WTC11 (cell line): ENCODE data around the gene CDCA4. TPM values are rescaled to one million over a fixed set of nuclear protein-coding genes. Genes with fewer than 3 reads are reported as not detected.

Source experiments
- ATAC-seq: fragments of 200-7000 bp; cut with Tn5 transposase; 2 replicates; pipeline ENCODE4 v1.10.0; 2021; ENCODE audit warnings: mild to moderate bottlenecking, moderate library complexity
- CTCF ChIA-PET: fragments of 300-600 bp; sonication (Branson Sonifier 250); formaldehyde crosslinking; loops from one replicate; lab custom pipeline; 2021; ENCODE audit warnings: antibody characterized with exemption; lab: Charles Lee
- POLR2A ChIA-PET: fragments of 350-600 bp; sonication (Branson Sonifier 250); formaldehyde crosslinking; loops from one replicate; lab custom pipeline; 2021; ENCODE audit warnings: antibody characterized with exemption; lab: Charles Lee
- DNase-seq: peaks from one replicate; pipeline ENCODE4 v3.0.0; 2021; ENCODE audit warnings: low spot score
- H3K27ac Mint-ChIP-seq: 2 replicates; pipeline ENCODE4 v1.8.0; 2021; ENCODE audit warnings: mixed read lengths
- H3K27me3 Mint-ChIP-seq: 2 replicates; pipeline ENCODE4 v1.8.0; 2021; ENCODE audit warnings: low read depth, mild to moderate bottlenecking, moderate library complexity, mixed read lengths
- H3K36me3 Mint-ChIP-seq: 2 replicates; pipeline ENCODE4 v1.8.0; 2021; ENCODE audit warnings: mixed read lengths
- H3K4me1 Mint-ChIP-seq: 2 replicates; pipeline ENCODE4 v1.8.0; 2022; ENCODE audit warnings: mixed read lengths
- H3K4me3 Mint-ChIP-seq: 2 replicates; pipeline ENCODE4 v1.8.0; 2021; ENCODE audit warnings: mild to moderate bottlenecking, moderate library complexity, mixed read lengths
- H3K9me3 Mint-ChIP-seq: 2 replicates; pipeline ENCODE4 v1.8.0; 2021; ENCODE audit warnings: mixed read lengths
- CREB1 ChIP-seq: sonication (generic); formaldehyde crosslinking; IDR thresholded peaks from 2 replicates; pipeline ENCODE4 v1.8.0; 2023; ENCODE audit warnings: mild to moderate bottlenecking, missing genetic modification reagents
- ELF4 ChIP-seq: sonication (generic); formaldehyde crosslinking; IDR thresholded peaks from 2 replicates; pipeline ENCODE4 v1.8.1; 2022; ENCODE audit warnings: low read depth, mild to moderate bottlenecking, moderate library complexity, missing genetic modification reagents
- ETV6 ChIP-seq: sonication (generic); formaldehyde crosslinking; IDR thresholded peaks from 2 replicates; pipeline ENCODE4 v1.8.1; 2022; ENCODE audit warnings: mild to moderate bottlenecking, missing genetic modification reagents
- JUN ChIP-seq: sonication (generic); formaldehyde crosslinking; IDR thresholded peaks from 2 replicates; pipeline ENCODE4 v1.8.0; 2023; ENCODE audit warnings: mild to moderate bottlenecking, missing genetic modification reagents
- KAT7 ChIP-seq: sonication (generic); formaldehyde crosslinking; IDR thresholded peaks from 2 replicates; pipeline ENCODE4 v1.8.1; 2023; ENCODE audit warnings: missing genetic modification reagents, mild to moderate bottlenecking, borderline replicate concordance
- MYBL2 ChIP-seq: sonication (generic); formaldehyde crosslinking; IDR thresholded peaks from 2 replicates; pipeline ENCODE4 v1.8.1; 2023; ENCODE audit warnings: mild to moderate bottlenecking, moderate library complexity, missing genetic modification reagents
- NR2C2 ChIP-seq: sonication (generic); formaldehyde crosslinking; IDR thresholded peaks from 2 replicates; pipeline ENCODE4 v1.8.0; 2022; ENCODE audit warnings: mild to moderate bottlenecking, missing genetic modification reagents
- PRRX2 ChIP-seq: fragments of 250-450 bp; sonication (Bioruptor Pico); IDR thresholded peaks from 2 replicates; pipeline ENCODE4 v1.8.0; 2021; ENCODE audit warnings: mild to moderate bottlenecking
- RELA ChIP-seq: sonication (generic); formaldehyde crosslinking; IDR thresholded peaks from 2 replicates; pipeline ENCODE4 v1.8.1; 2022; ENCODE audit warnings: missing genetic modification reagents, mild to moderate bottlenecking, borderline replicate concordance
- TP53 ChIP-seq: sonication (generic); formaldehyde crosslinking; IDR thresholded peaks from 2 replicates; pipeline ENCODE4 v1.8.1; 2023; ENCODE audit warnings: mild to moderate bottlenecking, missing genetic modification reagents
- ZNF263 ChIP-seq: sonication (generic); formaldehyde crosslinking; IDR thresholded peaks from 2 replicates; pipeline ENCODE4 v1.8.1; 2022; ENCODE audit warnings: low read depth, mild to moderate bottlenecking, moderate library complexity, missing genetic modification reagents
- ZNF317 ChIP-seq: sonication (generic); formaldehyde crosslinking; IDR thresholded peaks from 2 replicates; pipeline ENCODE4 v1.8.1; 2023; ENCODE audit warnings: low read depth, mild to moderate bottlenecking, moderate library complexity, missing genetic modification reagents, borderline replicate concordance
- total RNA-seq: library from RNA; stranded (reverse); gene quantifications from 3 replicates; pipeline ENCODE4 v1.2.3, GENCODE V29; 2021
- TF ChIP-seq, protein P1 (sequence below): sonication (generic); formaldehyde crosslinking; IDR thresholded peaks from 2 replicates; pipeline ENCODE4 v1.8.1; 2023; ENCODE audit warnings: mild to moderate bottlenecking, missing genetic modification reagents
- TF ChIP-seq, protein P2 (sequence below): sonication (generic); formaldehyde crosslinking; IDR thresholded peaks from 2 replicates; pipeline ENCODE4 v1.8.0; 2023; ENCODE audit warnings: missing genetic modification reagents
- TF ChIP-seq, protein P3 (sequence below): sonication (generic); formaldehyde crosslinking; conservative IDR thresholded peaks from 2 replicates; pipeline ENCODE4 v1.8.1; 2023; ENCODE audit warnings: mild to moderate bottlenecking, low read depth, missing genetic modification reagents, moderate library complexity
- TF ChIP-seq, protein P4 (sequence below): sonication (generic); formaldehyde crosslinking; IDR thresholded peaks from 2 replicates; pipeline ENCODE4 v1.8.0; 2022; ENCODE audit warnings: mild to moderate bottlenecking, missing genetic modification reagents
- TF ChIP-seq, protein P5 (sequence below): sonication (generic); formaldehyde crosslinking; IDR thresholded peaks from 2 replicates; pipeline ENCODE4 v1.8.1; 2022; ENCODE audit warnings: missing genetic modification reagents, borderline replicate concordance
- TF ChIP-seq, protein P6 (sequence below): sonication (generic); formaldehyde crosslinking; IDR thresholded peaks from 2 replicates; pipeline ENCODE4 v1.8.0; 2022; ENCODE audit warnings: mild to moderate bottlenecking, missing genetic modification reagents

CDCA4 gene
- total RNA-seq, 1 experiment from 2014 or later: 63.3 TPM

DNA sequence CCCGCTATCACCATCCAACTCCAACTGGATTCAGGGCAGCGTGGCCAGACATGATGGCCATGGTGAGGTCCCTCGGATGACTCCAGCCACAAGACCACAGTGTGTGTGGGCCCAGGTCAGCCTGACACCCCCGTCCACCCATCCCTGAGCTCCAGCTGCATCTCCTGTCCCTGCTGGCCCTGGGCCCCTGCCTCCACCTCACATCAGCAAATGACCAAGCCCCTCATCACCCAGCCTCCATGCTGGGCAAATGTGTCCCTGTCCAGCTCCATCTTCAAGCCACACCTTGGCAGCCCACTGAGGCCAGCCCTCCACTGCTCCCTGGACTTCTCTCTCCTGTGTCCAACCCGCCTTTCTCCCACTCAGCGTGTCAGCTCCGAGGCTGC is 41.2 kb upstream of the CDCA4 start:
- H3K4me3 Mint-ChIP-seq: no peak overlapping the region
- 0 out of 2 replicates have a peak, but pooled peaks cover 4% of the 10 kb centered on the region for H3K4me1 Mint-ChIP-seq
- no peaks in the 10 kb centered on the region for H3K9me3 Mint-ChIP-seq
- CTCF ChIA-PET: interaction anchor here (0.7 to 2.1 kb wide), 3 partner anchors 16 to 139 kb away, joined by 3 to 5 read pairs (median 3); no protein-coding TSS in a partner anchor
- no peaks in the 10 kb centered on the region for H3K36me3 Mint-ChIP-seq
- ATAC-seq (no peak), DNase-seq (no peak)
- H3K27me3 Mint-ChIP-seq: peaks cover 3% of the 10 kb centered on the region
- no peak for TF ChIP-seq ZNF317
- TF ChIP-seq PRRX2 (CRISPR knock-in tag): no peak
- no peak for TF ChIP-seq ELF4 (CRISPR knock-in tag)
- TF ChIP-seq ZNF263: no peak
- TF ChIP-seq, protein P1, sequence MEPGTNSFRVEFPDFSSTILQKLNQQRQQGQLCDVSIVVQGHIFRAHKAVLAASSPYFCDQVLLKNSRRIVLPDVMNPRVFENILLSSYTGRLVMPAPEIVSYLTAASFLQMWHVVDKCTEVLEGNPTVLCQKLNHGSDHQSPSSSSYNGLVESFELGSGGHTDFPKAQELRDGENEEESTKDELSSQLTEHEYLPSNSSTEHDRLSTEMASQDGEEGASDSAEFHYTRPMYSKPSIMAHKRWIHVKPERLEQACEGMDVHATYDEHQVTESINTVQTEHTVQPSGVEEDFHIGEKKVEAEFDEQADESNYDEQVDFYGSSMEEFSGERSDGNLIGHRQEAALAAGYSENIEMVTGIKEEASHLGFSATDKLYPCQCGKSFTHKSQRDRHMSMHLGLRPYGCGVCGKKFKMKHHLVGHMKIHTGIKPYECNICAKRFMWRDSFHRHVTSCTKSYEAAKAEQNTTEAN (CRISPR knock-in tag): no peak
- no peak for TF ChIP-seq RELA (CRISPR knock-in tag)
- H3K27ac Mint-ChIP-seq: no peak overlapping the region
- POLR2A ChIA-PET: no interaction called here

DNA sequence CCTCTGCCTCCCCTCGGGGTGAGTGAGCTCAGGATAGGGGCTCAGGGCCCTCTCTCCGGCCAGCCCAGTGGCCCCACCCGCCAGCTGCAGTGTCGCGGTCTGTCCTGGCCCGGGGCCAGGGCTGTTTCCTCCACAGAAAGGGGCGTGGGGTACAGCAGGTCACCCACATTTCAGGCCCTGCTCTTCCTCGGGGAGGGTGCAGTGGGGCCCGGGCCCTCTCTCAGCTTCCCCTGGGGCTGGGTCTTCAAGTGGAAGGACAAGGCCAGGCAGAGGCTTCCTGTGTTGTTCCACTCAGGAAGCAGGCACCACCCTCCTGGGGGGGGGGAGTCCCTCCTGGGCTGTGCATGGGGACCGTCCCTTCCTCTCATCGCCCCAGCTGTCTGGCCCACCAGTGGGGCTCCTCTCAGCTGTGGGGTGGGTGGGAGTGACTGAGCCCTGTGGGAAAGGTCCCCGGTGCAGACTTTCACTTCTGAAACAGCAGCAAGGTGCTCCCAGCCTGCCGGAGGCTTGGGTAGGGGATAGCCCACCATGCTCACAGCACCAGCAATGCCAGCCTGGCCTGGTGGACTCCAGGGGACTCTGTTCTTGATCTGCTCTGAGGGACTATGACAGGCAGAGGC is 40.7 kb upstream of the CDCA4 start:
- Mint-ChIP-seq H3K4me3 (no peak overlapping the region), H3K9me3 (no peaks in the 10 kb centered on the region), H3K27ac (no peak overlapping the region), H3K36me3 (no peaks in the 10 kb centered on the region), H3K27me3 (peaks cover 8% of the 10 kb centered on the region), H3K4me1 (peaks cover 9% of the 10 kb centered on the region; the same call in 1 of the 2 replicates)
- TF ChIP-seq, protein P2, sequence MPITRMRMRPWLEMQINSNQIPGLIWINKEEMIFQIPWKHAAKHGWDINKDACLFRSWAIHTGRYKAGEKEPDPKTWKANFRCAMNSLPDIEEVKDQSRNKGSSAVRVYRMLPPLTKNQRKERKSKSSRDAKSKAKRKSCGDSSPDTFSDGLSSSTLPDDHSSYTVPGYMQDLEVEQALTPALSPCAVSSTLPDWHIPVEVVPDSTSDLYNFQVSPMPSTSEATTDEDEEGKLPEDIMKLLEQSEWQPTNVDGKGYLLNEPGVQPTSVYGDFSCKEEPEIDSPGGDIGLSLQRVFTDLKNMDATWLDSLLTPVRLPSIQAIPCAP (CRISPR knock-in tag): no peak
- TF ChIP-seq ELF4 (CRISPR knock-in tag) (no peak), CREB1 (CRISPR knock-in tag) (no peak)
- TF ChIP-seq, protein P3, sequence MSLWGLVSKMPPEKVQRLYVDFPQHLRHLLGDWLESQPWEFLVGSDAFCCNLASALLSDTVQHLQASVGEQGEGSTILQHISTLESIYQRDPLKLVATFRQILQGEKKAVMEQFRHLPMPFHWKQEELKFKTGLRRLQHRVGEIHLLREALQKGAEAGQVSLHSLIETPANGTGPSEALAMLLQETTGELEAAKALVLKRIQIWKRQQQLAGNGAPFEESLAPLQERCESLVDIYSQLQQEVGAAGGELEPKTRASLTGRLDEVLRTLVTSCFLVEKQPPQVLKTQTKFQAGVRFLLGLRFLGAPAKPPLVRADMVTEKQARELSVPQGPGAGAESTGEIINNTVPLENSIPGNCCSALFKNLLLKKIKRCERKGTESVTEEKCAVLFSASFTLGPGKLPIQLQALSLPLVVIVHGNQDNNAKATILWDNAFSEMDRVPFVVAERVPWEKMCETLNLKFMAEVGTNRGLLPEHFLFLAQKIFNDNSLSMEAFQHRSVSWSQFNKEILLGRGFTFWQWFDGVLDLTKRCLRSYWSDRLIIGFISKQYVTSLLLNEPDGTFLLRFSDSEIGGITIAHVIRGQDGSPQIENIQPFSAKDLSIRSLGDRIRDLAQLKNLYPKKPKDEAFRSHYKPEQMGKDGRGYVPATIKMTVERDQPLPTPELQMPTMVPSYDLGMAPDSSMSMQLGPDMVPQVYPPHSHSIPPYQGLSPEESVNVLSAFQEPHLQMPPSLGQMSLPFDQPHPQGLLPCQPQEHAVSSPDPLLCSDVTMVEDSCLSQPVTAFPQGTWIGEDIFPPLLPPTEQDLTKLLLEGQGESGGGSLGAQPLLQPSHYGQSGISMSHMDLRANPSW (CRISPR knock-in tag): no peak
- CTCF ChIA-PET: interaction anchor here (0.7 to 2.1 kb wide), 5 partner anchors 16 to 291 kb away, joined by 3 to 5 read pairs (median 3); no protein-coding TSS in a partner anchor
- DNase-seq: no peak
- POLR2A ChIA-PET: no interaction called here
- ATAC-seq: no peak

DNA sequence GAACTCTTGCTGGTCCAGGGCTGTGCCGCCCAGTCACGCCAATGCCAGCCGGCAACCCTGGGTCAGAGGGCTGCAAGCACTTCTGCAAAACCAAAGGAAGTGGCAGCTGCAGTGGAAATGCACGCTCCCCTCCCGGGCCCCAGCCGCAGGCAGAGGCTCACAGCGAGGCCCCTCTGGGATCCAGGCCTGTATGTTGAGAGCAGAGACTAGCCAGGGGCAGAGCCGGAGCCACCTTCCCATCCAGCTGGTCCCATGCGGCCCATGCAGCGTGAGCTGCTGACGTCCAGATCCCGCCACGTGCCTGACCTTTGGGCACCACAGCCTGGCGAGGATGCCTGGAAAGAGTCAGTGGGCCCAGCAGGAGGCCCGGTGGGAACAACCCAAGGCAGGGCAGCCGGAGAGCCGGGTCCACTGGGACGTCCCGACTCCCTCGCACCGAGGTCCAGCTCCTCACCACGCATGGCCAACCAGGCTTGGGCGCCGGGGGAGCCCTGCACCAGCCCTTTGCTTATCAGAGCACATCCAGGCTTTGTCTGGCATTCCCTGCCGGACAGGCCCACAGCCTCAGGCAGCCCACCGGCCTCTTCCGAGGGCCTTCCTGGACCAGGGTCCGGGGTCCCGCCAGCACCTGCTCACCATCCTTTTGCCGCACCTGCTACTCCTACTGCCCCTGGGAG is 40.0 kb upstream of the CDCA4 start:
- Mint-ChIP-seq H3K4me3 (no peak overlapping the region), H3K27ac (no peak overlapping the region), H3K9me3 (no peaks in the 10 kb centered on the region), H3K4me1 (peaks cover 13% of the 10 kb centered on the region; the same call in 1 of the 2 replicates), H3K36me3 (no peaks in the 10 kb centered on the region), H3K27me3 (peaks cover 15% of the 10 kb centered on the region)
- ATAC-seq (no peak), DNase-seq (no peak)
- CTCF ChIA-PET: interaction anchor here (0.9 to 2.1 kb wide), 3 partner anchors 15 to 291 kb away, joined by 3 to 5 read pairs (median 4); no protein-coding TSS in a partner anchor
- POLR2A ChIA-PET: no interaction called here
- TF ChIP-seq MYBL2 (CRISPR knock-in tag) (no peak), TP53 (CRISPR knock-in tag) (no peak), ETV6 (no peak), KAT7 (CRISPR knock-in tag) (no peak), NR2C2 (CRISPR knock-in tag) (no peak), JUN (CRISPR knock-in tag) (no peak)
- TF ChIP-seq, protein P4, sequence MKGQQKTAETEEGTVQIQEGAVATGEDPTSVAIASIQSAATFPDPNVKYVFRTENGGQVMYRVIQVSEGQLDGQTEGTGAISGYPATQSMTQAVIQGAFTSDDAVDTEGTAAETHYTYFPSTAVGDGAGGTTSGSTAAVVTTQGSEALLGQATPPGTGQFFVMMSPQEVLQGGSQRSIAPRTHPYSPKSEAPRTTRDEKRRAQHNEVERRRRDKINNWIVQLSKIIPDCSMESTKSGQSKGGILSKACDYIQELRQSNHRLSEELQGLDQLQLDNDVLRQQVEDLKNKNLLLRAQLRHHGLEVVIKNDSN (CRISPR knock-in tag): no peak
- TF ChIP-seq, protein P3 (CRISPR knock-in tag): no peak
- TF ChIP-seq, protein P5, sequence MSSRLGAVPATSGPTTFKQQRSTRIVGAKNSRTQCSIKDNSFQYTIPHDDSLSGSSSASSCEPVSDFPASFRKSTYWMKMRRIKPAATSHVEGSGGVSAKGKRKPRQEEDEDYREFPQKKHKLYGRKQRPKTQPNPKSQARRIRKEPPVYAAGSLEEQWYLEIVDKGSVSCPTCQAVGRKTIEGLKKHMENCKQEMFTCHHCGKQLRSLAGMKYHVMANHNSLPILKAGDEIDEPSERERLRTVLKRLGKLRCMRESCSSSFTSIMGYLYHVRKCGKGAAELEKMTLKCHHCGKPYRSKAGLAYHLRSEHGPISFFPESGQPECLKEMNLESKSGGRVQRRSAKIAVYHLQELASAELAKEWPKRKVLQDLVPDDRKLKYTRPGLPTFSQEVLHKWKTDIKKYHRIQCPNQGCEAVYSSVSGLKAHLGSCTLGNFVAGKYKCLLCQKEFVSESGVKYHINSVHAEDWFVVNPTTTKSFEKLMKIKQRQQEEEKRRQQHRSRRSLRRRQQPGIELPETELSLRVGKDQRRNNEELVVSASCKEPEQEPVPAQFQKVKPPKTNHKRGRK (CRISPR knock-in tag): no peak
- TF ChIP-seq, protein P6, sequence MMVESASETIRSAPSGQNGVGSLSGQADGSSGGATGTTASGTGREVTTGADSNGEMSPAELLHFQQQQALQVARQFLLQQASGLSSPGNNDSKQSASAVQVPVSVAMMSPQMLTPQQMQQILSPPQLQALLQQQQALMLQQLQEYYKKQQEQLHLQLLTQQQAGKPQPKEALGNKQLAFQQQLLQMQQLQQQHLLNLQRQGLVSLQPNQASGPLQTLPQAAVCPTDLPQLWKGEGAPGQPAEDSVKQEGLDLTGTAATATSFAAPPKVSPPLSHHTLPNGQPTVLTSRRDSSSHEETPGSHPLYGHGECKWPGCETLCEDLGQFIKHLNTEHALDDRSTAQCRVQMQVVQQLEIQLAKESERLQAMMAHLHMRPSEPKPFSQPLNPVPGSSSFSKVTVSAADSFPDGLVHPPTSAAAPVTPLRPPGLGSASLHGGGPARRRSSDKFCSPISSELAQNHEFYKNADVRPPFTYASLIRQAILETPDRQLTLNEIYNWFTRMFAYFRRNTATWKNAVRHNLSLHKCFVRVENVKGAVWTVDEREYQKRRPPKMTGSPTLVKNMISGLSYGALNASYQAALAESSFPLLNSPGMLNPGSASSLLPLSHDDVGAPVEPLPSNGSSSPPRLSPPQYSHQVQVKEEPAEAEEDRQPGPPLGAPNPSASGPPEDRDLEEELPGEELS (CRISPR knock-in tag): no peak
